GM21367 (cell line): ENCODE measurements around the gene C9orf50.
"Not testable (repeated sequence)": the region's sequence is repeated elsewhere in the genome, so short reads cannot be mapped to it uniquely, and the experiment has no call there.

ENCODE experiments used
- ATAC-seq: cut with Tn5 transposase; IDR thresholded peaks from one replicate; pipeline ENCODE4 v1.9.1; 2021; ENCODE audit not compliant: unreplicated experiment

C9orf50 gene

DNA sequence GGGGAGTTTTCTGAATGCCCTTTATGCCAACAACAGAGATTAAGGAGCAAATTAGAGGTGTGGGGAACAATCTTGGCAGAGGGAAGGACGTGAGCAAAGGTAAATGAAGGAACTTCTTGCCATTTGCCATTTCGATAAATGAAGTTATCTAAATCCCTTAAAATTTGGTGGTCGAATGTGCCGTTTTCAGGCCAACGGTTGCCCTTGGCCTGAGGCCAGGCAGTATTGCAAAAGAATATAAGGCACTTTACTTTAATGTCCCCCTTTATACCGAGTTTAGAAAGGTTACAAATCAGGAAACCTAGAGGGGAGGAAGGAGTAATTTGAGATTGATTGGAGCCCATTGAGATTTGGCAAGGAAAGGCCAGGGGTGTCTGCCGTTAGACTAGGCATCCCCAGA lies 26.3 kb downstream of the C9orf50 start:
- ATAC-seq, result no peak

- not testable (repeated sequence) for ATAC-seq
Observed at GRCh38 chr9:129592790-129593189, 28.1 kb downstream of the C9orf50 start.

- ATAC-seq, result no peak
Observed at GRCh38 chr9:129591916-129592315, 29.0 kb downstream of the C9orf50 start.

DNA sequence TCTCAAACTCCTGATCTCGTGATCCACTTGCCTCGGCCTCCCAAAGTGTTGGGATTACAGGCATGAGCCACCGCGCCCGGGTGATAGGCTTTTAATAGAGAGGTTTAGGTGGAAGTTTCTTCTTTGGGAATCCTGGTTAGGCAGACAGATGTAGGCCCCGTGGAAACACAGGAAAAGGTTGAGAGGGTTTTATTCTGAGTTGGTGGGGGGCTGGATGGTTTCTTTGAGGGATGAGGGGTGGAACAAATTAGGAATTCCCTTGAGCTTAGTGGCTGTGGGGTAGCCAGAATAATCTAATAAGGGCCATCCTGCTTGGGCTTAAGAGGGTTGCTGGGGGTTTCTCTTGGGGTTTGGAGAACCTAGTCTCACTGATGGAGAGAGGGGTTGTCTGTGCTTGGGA lies 30.4 kb downstream of the C9orf50 start:
- ATAC-seq, result no peak

- no peak for ATAC-seq
Observed at GRCh38 chr9:129587487-129588262, 33.2 kb downstream of the C9orf50 start.

DNA sequence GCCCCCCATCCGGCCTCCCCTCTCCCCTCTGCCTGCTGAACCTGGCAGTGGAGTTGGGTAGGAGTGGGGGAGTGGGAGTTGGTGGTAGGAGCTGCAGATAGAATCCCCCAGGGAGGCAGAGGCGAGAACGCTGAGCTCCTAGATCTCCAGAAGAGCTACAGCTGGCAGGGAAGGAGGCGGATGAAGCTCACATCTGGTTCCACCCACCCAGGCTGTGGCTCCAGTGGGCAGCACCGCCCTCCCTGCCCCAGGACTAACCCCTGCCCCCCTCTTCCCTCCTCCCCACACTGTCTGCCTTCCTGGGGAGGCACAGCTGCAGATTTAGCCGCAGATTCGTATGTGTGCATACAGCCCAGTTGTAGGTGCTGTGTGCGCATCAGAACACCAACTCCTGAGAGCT lies 34.2 kb downstream of the C9orf50 start:
- ATAC-seq, result no peak

GRCh38 chr9:129586245-129586644 lies 34.7 kb downstream of the C9orf50 start:
- no peak for ATAC-seq

DNA sequence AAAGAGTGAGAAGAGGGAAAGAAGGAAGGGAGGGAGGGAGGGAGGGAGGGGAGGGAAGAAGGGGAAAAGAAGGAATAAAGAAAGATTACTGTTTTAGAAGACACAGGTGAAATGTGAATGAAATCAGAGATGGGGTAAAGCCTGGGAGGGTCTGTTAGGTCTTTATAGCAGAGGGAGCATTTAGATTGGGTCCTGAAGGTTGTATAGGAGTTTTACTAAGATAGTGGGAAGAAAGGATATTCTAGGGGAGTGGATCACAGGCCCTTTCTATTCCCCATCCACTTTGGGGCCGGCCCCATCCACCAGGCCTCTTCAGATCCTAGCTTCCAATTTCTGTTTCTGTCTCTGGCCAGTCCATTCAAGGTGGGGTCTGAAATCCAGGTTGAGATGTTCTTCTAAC lies 35.5 kb downstream of the C9orf50 start:
- ATAC-seq, result no peak

DNA sequence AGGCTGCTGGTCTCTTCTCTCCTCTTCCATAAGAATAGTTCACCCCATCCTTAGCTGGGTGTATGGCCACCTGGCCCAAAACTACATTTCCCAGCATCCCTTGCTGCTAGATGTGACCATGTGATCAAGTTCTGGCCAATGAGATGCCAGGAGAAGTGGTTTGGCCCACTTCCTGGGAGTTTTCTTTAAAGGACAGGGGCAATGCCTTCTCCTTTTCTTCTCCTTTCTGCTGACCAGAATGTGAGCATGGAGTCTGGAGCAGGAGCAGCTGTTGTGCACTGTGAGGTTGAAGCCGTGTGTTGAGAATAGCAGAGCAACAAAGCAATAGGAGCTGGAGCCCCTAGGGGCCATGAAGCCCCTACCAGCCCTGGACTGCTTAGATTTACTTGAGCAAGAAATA lies 36.8 kb downstream of the C9orf50 start:
- peak; percentile 46 for ATAC-seq

DNA sequence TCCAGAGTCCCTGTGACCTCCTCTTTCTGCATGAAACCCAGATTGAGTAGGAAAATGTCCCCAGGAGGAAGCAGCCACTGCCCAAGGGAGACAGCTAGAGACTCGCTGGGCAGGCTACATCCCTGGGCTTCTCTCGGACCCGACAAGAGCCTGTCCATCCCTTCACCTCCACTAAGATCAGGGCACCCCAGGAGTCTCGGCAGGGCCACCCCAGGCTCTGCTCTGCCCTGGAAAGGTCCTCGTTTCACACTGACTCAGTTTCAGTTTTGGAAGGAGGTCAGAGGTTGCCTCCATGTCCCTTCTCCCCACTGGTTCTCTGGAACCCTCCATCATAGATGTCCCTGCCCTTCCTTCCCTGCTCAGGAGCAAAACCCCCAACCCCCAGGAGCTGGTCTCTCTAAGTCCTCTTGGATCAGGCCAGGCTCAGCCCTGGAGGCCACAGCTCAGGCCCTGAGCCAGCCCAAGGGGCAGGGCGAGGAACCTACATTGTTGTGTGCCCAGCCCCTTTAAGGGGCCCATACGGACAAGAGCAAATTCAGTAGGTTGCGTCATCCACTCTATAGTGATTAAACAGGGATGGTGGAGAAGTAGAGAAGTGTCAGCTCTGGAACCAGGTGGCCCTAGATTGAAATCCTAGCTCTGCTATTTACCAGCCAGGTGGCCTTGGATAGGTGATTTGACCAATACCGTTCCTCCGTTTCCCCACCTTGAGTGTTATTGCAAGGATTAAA lies 37.4 kb downstream of the C9orf50 start:
- ATAC-seq, result no peak

DNA sequence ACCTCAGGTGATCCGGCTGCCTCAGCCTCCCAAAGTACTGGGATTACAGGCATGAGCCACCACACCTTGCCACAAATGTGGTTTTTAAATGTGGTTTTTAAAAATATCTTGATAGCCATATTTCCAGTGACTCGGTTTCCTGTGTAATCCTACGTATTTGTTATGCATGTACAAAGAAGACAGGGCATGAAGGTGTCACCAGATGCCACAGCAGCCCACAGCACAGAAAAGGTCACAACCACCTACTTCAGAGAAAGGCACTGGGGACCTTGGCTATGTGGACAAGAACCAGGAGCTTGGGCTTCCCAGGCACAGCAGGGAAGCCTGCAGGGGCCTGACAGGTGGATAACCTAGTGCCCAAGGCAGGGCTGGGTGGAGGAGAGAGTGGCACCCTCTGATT lies 38.0 kb downstream of the C9orf50 start:
- no peak for ATAC-seq

- no peak for ATAC-seq
Observed at GRCh38 chr9:129581505-129582189, 39.3 kb downstream of the C9orf50 start.

- no peak for ATAC-seq
Observed at GRCh38 chr9:129580211-129580915, 40.5 kb downstream of the C9orf50 start.

DNA sequence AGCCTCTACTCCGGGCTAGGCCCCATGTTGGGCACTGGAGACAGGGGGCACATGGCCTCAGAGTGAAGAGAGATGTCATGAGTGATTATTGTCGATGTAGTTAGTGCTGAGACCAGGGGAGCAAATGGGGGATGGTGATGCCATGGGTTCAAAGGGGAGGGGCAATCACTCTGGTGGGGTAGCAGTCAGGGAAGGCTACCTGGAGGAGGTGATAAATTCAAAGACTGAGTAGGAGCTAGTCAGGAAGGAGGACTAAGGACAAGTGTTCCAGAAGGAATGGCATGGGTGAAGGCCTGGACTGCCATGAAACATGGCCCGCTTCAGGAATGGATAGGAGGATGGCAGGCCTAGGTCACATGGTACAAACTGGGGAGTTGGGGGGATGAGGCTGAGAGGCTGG lies 41.6 kb downstream of the C9orf50 start:
- ATAC-seq, result no peak

DNA sequence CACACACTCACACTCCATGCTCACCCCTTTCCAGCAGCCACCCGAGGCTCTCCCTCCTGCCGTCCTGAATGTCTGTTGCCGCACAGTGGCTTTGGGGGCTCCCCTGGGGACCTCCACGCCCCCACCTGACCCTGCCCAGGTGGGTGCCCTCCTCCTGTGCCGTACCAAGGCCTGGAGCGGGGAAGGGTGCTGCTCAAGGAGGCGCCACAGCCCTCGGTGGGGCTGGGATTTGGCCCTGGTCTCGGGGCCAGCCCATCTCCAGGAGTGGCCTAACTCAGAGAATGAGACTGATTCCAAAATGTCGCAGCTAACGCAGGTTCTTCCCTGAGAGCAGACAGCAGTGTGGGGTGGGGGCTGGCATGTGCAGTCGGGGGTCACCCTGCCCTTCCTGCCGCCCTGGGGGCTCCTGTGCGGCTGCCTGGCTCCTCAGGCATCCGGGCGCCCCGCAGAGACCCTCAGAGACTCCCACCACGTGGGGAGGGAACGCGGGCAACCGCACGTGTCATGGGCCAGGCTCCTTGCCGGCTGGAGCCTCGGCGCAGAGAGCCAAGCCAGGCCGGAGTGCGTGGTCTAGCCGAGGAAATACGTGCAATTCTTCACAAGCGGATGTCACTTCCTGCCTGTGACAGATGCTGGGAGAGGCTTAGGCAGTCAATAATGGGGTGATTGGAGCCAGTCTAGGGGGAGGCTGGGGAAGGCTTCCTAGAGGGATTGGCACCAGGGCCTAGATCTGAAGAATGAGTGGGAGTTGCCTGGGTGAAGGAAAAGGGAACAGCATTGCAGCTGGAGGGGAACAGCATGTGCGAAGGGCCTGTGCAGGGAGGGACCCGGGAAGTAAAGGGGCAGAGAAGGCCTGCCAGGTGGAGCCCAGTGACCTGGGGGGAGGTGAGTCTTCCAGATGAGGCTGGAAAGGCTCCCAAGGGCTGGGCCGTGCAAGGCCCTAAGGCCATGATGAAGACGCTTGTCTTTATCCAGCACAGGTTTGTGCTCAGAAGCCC lies 44.1 kb downstream of the C9orf50 start:
- no peak for ATAC-seq

- no peak for ATAC-seq
Observed at GRCh38 chr9:129575818-129576217, 45.1 kb downstream of the C9orf50 start.

DNA sequence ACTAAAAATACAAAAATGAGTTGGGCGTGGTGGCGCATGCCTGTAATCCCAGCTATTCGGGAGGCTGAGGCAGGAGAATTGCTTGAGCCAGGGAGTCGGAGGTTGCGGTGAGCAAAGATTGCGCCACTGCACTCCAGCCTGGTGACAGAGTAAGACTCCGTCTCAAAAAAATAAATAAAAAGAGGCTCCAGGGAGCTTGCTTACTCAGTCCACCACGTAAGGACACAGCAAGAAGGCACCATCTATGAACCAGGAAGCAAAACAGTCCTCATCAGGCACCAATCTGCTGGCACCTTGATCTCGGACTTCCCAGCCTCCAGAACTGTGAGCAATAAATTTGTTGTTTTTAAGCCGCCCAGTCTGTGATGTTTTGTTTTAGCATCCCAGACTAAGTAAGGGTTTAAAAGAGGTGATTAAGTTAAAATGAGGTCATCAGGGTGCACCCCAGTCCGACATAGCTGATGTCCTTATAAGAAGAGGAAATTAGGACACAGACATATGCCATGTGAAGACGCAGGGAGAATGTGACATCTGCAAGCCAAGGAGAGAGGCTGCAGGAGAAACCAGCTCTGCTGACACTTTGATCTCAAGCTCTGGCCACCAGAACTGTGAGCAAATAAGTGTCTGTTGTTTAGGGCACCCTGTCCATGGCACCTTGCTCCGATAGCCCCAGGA lies 45.9 kb downstream of the C9orf50 start:
- ATAC-seq, result no peak

DNA sequence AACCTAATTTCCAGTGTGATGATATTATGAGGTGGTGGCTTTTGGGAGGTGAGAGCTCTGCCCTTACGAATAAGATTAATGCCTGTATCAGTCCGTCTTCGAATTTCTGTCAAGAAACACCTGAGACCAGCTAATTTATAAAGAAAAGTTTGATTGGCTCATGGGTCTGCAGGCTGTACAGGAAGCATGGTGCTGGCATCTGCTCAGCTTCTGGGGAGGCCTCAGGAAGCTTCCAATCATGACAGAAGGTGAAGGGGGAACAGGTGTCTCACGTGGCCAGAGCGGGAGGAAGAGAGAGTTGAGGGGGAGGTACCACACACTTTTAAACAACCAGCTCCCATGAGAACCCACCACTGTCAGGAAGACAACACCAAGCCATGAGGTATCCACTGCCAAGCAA lies 46.9 kb downstream of the C9orf50 start:
- ATAC-seq, result no peak

GRCh38 chr9:129572517-129572916 lies 48.4 kb downstream of the C9orf50 start:
- ATAC-seq, result no peak

DNA sequence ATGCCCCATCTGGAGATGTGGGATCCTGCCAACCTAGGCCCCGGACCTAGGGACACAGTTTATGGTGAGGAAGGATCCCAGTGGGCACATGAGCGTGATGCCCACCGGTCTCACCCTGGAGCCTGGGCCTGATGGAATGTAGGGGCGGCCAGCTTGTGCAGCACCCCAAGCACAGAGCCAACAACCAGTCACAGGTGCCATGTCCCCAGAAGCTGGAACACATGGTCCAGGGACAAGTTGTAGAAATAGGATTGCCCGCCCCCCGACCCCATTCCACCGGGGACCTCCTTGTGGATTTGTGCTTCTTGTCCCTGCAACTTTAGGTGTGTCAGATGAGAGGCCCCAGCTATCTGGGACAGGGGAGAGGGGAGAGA lies 48.9 kb downstream of the C9orf50 start:
- no peak for ATAC-seq
